HG03064 (cell line): ENCODE data around the gene SMIM29.
A peak's percentile ranks its signal among the peaks of the same experiment; 100 is the strongest.

ENCODE experiments used
- ATAC-seq: cut with Tn5 transposase; IDR thresholded peaks from one replicate; pipeline ENCODE4 v1.9.1; 2021; ENCODE audit warnings: low read depth; ENCODE audit not compliant: unreplicated experiment

The SMIM29 gene

DNA sequence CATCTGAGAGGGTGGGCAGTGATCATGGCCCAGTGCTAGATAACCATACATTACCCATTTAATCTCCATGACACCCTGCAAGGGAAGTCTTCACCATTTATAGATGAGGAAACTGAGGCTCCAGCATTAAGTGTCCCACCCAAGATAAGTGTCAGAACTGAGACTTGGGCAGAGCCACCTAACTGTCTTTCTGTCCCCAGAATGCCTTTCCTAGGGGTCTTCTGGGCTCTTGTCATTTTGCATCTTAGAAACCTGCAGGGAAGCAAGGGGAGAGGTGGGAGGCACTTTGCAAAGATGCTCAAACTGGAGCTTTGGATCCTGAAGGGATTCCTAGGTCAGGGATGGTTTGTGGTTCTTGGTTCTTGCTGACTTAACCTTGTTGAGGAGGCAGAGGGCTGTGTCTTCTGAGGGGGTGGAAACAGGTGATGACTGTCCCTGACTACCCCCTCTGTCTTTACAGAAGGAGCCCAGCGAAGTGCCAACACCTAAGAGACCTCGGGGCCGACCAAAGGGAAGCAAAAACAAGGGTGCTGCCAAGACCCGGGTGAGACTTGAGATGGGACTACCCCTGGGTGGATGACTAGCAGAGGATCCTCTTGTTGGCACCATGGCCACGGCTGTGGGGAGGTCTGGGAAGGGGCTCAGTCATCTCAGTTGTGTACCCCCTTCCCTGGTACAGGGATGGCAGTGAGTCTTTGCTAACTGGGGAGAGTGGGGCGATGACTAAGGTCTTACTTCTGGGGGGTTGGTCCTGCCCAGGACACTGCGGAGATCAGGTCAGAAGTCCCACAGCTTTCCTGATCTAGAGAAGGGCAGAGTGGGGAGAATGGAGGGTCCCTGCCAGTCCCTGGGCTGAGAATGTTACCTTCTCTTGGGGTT lies 6.3 kb downstream of the SMIM29 start:
- no peak for ATAC-seq

DNA sequence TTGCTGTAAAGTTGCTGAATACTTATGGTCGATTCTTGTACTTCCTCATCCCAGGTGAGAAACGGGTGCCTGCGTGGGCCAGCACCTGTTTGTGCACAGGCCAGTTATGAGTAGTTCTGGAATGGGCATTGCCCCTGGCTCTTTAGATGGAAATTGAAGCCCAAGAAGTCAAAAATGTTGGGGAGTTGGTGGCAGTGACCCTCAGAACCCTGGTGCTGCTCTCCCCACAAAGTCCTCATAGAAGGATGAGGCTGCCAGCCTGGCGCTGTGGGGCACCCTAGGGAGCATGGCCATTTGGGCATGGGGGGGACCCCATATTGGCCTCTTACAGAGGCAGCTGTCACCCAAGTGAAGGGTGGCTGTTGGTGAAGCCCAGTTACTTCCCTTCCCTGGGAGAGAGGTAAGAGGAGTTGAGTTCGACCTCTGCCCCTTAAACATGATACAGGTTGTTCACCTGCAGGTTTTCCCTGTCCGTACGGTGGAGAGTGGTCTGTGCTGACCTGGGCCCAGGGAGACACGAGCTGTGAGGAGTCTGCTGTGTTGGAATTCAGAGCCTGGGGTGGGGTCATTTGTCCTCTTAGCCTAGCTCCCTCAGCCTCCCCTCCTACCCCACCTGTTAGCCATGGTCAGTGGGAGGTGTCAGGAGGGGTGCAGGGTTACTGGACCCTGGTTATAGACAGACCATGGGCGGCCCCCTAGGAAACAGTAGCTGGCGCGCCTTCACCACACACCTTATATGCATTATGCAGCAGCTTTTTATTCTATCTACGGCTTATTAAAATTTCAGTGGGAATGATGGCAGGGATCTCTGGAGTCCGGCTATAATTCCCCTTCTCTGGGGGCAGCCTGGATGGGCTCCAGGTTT lies 7.2 kb downstream of the SMIM29 start:
- no peak for ATAC-seq

DNA sequence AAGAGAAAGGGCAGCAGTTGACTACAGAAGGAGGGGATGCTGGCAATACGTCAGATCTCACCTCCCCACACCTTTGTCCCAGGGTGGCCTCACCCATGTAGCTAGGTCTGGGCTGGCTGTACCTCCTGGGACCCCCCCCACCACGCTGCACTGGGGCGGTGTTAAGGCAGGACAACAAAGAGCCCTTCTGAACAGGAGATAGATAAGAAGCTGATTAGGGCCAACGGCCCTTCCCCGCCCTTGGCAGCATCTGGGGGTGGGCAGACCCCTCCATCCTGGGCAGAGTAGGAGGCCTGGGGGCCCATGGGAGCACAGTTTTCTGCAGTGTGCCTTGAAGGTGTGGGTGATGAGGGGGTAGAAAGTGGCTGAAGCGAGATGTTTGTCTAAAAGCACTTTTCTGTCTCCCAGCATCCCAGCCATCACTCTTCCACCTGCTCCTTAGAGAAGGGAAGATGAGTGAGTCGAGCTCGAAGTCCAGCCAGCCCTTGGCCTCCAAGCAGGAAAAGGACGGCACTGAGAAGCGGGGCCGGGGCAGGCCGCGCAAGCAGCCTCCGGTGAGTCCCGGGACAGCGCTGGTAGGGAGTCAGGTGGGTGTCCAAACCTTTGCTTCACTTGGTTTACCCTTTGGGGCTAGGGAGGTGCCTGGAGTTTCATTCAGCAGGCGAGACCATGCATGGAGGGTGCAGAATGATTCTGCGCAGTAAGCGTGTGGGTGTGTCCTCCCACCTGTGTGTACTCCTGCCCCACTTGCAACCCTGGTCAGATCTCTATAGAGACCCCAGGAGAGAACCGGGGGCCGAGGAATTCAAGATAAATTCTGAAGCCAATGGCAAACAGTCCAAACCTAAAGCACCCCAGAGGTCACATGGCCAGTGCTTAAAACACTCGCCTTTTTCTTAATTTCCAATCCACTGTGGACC lies 8.2 kb downstream of the SMIM29 start:
- ATAC-seq = no peak

DNA sequence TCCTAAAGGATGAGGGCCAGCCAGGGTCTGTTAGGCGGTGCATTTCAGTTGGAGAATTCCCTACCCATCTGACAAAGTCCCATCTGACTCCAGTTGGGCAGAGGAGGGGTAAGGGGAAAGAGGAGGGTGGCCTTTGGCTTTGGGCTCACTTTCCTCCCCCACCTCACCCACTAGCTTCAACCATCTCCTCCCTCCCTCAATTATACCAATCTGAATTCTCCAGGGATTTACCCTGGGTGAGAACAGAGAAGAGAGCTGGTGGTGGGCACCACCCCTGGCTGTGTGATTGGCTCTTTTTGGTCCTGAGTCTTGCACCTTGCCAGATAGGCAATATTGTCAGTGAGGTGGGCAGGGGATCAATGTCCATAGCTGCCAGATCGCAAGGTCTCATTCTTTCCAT lies 8.9 kb downstream of the SMIM29 start:
- ATAC-seq = no peak

DNA sequence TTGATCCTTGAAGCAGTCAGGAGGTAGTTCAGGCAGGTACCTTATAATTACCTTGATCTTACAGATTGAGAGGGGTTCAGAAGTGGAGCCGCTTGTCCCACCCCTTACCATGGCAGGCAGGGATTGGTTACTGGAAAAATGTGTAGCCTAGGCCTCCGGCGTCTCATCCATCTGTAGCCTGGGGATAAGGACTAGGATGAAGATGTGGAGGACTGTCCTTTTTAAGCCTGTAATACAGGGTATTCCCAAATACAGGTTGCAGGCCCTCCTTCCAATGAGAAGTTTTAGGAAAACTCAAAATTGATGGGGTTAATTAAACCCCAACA lies 9.3 kb downstream of the SMIM29 start:
- ATAC-seq = no peak

DNA sequence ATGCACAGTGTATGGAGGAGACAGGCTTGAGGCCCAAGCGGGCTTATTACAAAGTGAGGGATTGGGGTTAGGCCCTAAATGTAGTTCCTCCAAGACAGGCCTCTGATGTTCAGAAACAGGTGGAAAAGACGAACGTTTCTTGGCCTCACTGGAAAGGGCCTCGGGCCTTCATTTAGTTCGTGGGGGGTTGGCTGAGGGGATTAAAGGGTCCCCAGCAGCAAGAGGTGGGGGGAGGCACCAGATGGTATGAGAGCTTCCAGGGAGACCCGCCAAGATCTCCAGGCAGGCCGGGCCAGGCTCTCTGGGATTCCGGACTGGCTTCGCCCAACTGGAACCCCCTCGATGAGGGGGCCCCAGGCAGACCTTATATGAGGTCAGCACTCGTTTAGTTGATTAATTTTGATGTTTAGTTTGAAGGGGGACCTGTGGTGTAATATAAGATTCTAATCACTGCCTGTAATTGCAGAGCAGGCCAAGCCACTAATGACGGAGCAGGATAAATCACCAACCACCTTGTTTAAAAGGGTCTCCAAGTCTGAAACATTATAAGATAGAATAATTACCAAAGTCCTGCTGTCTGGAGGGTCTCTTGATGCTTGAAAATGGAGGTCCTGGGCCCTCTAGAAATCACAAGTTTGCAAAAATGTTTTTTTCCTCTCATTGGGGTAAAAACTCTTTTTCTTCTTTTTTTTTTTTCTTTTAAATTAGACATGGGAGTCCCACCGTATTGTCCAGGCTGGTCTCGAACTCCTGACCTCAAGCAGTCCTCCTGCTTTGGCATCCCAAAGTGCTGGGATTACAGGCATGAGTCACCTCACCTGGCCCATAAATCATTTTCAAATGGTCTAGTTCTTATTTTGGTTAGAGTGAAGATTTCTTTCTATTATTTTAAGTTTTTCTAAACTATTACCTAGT lies 10.0 kb downstream of the SMIM29 start:
- ATAC-seq = no peak

DNA sequence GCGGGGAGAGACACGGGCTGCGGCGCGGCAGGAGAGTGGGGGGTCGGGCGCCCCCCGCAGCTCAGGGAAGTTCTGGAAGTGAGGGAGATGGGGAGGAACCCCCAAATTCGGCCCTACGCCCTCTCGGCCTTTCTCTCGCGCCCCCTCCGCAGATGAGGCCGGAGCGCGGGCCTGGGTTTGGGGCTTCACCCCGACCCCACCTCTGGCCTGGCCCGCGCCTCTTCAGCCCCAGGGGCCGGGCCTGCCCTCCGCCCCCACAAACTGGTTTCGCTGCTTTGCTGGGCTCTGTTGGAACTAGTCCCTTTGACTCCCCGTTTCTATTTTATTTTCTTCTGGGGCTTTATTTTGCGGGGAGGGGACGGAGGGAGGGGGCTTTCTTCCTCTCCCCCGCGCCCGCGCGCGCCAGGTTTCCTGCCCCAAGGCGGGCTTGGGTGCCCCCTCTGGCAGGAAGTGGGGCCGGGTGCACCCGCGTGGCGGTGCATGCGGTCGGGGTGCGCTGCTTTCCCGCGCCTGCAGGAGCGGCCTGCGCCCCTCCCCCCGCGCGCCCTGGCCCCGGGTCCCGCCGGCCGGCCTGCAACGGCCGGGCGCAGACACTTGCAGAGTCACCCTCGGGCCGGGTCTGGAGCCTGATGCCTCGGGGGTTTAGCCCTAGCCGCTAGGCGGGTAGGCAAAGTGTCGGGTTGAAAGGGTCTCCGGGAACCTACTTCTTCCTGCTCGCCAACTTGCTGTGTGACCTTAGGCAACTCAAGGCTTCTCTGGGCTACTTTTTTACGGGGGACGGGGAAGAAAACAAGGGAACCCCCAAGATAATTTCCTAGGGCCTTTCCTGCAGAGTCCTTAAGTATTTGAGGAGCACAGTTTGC lies 10.9 kb downstream of the SMIM29 start:
- no peak for ATAC-seq

DNA sequence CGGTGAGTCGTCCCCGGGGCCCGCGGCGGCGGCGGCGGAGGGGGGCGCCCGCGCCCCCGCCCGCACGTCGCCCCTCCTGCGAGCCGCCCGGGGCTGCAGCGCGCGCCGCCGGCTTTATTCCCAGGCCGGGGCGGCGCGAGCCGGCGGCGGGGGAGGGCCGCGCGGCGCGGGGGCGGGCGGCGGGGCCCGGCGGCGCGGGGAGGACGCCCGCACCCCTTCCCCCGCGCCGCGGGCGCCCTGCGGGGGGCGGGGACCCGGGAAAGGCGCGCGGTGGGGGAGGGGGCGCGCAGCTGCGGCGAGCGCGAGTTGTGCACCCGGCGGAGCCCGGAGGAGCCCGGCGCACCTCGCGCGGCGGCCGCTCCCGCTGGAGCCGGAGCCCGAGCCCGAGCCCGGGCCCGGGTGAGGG lies 11.5 kb downstream of the SMIM29 start:
- ATAC-seq = peak; percentile 3

DNA sequence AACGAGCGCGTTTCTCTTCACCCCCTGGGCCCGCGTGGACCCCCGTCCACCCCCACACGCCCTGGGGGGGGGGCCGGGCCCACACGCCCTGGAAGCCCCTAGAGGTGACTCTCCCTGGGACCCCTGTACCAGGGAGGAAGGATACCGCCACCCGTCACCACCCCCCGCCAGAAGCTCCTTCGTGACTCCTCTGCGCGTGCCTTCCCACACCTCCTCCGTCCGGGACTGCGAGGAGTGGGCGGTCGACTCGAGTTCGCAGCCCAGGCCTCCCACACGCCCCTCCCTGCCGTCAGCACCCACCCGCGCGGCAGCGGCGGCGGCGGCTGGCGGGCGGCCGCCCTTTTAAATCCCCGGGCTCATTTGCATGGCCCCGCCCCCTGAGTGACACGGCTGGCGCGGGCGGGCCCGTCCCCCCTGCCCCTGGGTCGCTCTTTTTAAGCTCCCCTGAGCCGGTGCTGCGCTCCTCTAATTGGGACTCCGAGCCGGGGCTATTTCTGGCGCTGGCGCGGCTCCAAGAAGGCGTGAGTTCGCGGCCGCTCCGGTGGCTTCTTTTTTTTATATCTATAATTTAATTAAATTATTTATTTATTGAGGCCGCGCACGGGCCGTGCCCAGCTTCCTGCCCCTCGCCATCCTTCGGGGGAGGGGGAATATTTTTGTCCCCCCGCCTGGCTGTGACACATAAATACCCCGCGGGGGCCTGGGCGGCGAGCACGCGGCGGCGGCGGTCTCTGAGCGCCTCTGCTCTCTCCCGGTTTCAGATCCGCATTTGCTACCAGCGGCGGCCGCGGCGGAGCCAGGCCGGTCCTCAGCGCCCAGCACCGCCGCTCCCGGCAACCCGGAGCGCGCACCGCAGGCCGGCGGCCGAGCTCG lies 12.1 kb downstream of the SMIM29 start, which contains the start of gene HMGA1:
Gene HMGA1, plus strand, starts transcription at position 431 of the 873 bp plus-strand sequence. CDS start 3,908 bp downstream, outside the sequence.
- ATAC-seq = peak; percentile 55

DNA sequence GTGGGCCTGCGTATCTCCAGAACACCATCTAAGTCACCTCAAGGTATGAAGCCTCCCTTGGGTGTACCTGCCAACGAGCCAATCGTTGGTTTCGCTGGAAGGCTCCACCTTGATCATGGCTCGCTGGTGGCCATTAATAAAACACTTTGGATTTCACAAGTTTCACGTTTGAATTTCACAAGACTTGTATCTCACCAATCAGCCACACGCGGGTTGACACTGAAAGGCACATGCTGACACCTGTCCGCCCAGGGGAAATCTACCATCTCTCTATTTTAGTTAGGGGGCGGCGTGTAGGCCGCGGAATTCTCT lies 12.7 kb downstream of the SMIM29 start:
- peak; percentile 3 for ATAC-seq

DNA sequence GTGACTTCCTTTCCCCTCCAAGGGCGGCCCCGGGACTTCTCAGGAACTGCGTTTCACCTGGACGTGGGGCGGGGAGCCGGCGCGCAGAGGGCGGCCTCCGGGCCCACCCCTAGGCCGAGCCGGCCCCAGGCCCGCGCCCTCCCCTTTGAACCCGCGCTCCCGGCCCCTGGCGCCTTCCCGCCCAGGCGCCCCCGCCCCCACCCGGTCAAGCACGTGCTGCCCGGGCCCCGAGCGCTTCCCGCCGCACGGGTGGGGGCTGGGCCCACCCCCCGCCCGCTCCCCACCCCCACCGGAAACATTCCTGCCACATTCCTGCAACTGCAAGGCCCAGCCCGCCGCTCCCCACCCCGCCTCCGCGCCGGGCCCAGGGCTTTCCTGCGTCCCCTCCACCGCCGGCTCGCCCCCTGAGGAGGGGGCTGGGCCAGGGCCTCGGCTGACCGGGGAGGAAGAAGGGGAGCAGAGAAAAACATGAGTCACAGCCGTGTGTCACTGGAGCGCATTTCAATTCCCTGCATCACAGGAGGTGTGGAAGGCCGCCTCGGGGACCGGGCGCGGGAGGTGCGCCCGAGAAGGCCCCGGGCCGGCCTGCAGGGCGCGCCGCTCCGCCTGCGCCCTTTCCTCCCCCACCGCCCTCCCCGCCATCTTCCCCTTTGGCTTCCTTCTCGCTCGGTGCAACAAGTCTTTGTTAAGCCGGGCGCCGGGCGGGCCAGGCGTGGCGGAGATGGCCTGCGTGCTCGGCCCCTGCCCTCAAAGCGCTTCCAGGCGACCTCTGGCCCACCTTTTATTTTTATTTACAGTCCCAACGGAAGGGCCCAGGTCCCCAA lies 13.3 kb downstream of the SMIM29 start:
- ATAC-seq = no peak

DNA sequence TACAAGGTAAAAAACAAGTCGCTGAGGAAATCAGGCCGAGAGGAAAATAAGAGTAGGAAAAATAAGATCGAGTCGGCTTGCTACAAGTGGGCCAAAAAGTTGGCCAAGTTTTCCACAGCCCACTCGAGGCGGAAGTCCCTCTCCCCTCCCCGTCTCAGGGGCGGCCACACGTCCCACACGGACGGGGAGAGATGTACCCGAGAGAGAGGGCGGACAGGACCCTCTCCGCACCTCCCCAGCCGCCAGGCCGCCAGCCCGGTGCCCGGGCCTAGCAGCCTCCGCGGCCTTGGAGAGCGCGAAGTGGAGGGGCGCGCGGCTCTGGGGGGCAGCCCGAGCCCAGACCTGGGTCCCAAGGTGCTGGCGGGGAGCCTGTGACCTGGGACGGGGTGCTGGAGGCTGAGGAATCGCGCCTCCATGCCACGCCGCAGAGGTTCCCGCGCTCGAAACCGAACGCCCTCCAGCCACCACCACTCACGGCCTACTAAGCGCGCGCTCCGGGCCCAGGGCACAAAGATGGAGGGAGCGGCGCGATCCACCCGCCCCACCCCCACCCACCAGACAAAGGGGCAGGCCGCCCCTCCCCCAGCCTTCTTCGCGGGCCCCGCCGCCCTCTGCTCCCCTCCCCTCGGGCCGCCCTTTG lies 14.0 kb downstream of the SMIM29 start:
- ATAC-seq = no peak

DNA sequence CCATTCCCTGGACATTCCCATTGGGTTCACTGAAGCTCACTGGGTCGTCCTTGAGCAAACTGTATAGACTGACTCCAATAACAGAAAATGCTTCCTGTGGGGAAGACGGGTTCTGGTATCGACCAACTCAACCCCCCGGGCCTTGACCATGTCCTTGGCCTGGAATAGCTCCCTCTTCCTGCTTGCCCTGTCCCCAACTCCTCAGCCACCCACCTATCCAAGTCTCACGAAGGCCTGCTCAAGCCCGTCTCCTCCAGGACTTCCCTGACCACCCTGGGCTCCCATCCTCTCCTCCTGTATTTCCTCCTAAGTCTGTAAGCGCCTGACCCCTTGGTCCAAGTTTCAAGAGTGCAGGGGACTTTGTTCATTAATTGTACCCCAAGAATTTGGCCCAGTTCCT lies 14.9 kb downstream of the SMIM29 start:
- no peak for ATAC-seq

DNA sequence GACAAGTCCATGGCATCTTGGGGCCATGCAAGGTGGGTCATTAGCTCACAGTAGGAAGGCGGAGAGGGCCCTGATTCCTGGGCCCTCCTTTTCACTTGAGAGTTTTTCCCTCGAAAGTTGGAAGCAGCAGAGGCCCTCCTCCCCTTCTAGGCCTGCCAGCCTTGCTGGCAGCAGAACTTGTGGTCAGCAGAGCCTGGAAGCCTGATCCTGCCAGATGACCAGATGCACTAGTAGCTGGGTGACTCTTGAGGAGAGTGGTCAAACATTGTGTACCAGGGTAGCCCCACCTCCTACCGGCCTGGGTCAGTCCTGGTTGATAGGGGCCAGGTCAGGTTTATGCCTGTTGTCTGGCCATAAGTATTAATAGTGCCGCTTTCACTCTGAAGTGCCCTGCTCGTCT lies 15.9 kb downstream of the SMIM29 start:
- no peak for ATAC-seq

DNA sequence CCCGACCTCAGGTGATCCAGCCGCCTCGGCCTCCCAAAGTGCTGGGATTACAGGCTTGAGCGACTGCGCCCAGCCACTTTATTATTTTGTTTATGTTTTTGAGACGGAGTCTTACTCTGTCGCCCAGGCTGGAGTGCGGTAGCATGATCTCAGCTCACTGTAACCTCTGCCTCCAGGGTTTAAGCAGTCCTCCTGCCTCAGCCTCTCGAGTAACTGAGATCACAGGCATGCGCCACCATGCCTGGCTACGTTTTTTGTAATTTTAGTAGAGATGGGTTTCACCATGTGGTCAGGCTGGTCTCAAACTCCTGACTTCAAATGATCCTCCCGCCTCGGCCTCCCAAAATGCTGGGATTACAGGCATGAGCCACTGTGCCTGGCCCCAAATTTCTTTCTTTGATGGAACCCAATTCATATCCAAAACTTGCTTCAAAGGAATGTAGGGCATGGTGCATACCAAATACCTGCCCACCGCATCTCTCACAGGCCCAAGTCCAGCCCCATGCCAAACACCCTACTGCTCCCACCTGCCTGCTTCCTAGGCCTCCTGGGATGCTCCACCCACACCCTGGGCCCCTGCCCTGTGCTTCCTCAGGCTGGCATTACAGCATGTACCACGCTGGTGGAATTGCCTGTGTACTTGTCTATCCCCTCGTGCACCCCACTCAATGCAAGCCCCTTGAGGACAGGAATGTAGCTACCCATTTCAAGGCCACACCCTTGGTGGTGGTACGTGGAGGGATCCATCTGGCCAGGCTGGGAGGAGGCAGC lies 17.1 kb downstream of the SMIM29 start:
- ATAC-seq = no peak
